Endothelial cell of umbilical vein (primary cell): Measurements from ENCODE around the gene PBXIP1. TPM values are rescaled to one million over a fixed set of nuclear protein-coding genes. Genes with fewer than 3 reads are reported as not detected.

Source experiments
- BruUV-seq: library from RNA; stranded (reverse); fragments of 400-500 nt; replicated peaks from 2 replicates; lab custom pipeline; 2021; lab: Mats Ljungman, UMichigan
- CTCF ChIA-PET: fragments of 300-600, 350-600 bp; sonication (Branson Sonifier 250); formaldehyde crosslinking; loops from one replicate; lab custom pipeline; 2021; ENCODE audit warnings: antibody characterized with exemption, inconsistent platforms; lab: Charles Lee
- POLR2A ChIA-PET: fragments of 300-600, 350-600 bp; sonication (Branson Sonifier 250); formaldehyde crosslinking; loops from one replicate; lab custom pipeline; 2021; ENCODE audit warnings: antibody characterized with exemption, inconsistent platforms; lab: Charles Lee
- DNase-seq: peaks from one replicate; pipeline ENCODE4 v3.0.0-alpha.2; 2011; ENCODE audit warnings: low read depth, low spot score
- FAIRE-seq: peaks from 2 replicates; lab custom pipeline; 2011; peaks lifted over from hg19 to GRCh38; lab: Jason Lieb, UNC
- H2AFZ ChIP-seq: 2 replicates; pipeline ENCODE4 v1.6.0; 2012; ENCODE audit warnings: low read depth, low read length, control low read depth, inconsistent platforms
- H3K27ac ChIP-seq: 2 replicates; pipeline ENCODE4 v1.5.1; 2011; ENCODE audit warnings: low read depth, mild to moderate bottlenecking, control low read depth, low read length, moderate library complexity; ENCODE audit not compliant: insufficient read depth
- H3K27me3 ChIP-seq, 2 experiments: 2 replicates each; pipeline versions ENCODE4 v1.6.0 to v1.6.1; 2011; ENCODE audit warnings: low read length in 2 of 2, mixed read lengths in 1 of 2; ENCODE audit not compliant: control insufficient read depth in 2 of 2, insufficient read depth in 2 of 2
- H3K36me3 ChIP-seq, 2 experiments: 2 replicates in 1 of 2; 3 replicates in 1 of 2; pipeline ENCODE4 v1.5.1; 2011; ENCODE audit warnings: low read length in 2 of 2, mild to moderate bottlenecking in 1 of 2, moderate library complexity in 1 of 2; ENCODE audit not compliant: control insufficient read depth in 2 of 2, insufficient read depth in 2 of 2; ENCODE audit errors: extremely low read depth in 1 of 2
- H3K4me1 ChIP-seq: 3 replicates; pipeline ENCODE4 v1.5.1; 2011; ENCODE audit warnings: mild to moderate bottlenecking, low read length; ENCODE audit not compliant: control insufficient read depth, insufficient read depth; ENCODE audit errors: extremely low read depth
- H3K4me2 ChIP-seq: 2 replicates; pipeline ENCODE4 v1.6.1; 2011; ENCODE audit warnings: low read length, control low read depth, mixed read lengths; ENCODE audit not compliant: insufficient read depth
- H3K4me3 ChIP-seq, 3 experiments: fragments of 200-600 bp in 1 of 3; sonication (generic), shearing (Covaris generic) in 1 of 3; replicated peaks in 1 of 3; 2 replicates each; pipeline ENCODE4 v1.5.1; 2011 to 2016; ENCODE audit warnings: control low read depth in 3 of 3, low read length in 3 of 3, mild to moderate bottlenecking in 2 of 3, inconsistent platforms in 1 of 3, low read depth in 1 of 3, moderate library complexity in 1 of 3; ENCODE audit not compliant: insufficient read depth in 1 of 3
- H3K79me2 ChIP-seq: 2 replicates; pipeline ENCODE4 v1.6.0; 2012; ENCODE audit warnings: low read length, inconsistent platforms; ENCODE audit not compliant: control insufficient read depth, insufficient read depth
- H3K9ac ChIP-seq: replicated peaks from 2 replicates; pipeline ENCODE3; 2011; ENCODE audit warnings: low read length, control low read depth; ENCODE audit not compliant: insufficient read depth; ENCODE audit errors: extremely low read depth
- H3K9me1 ChIP-seq: replicated peaks from 3 replicates; pipeline ENCODE4 v1.6.0; 2011; ENCODE audit warnings: mild to moderate bottlenecking, low read length; ENCODE audit not compliant: control insufficient read depth, insufficient read depth; ENCODE audit errors: extremely low read depth
- H3K9me3 ChIP-seq: replicated peaks from 2 replicates; pipeline ENCODE4 v1.5.1; 2012; ENCODE audit warnings: low read length, inconsistent platforms; ENCODE audit not compliant: control insufficient read depth, insufficient read depth
- H4K20me1 ChIP-seq: replicated peaks from 2 replicates; pipeline ENCODE3; 2011; ENCODE audit warnings: mild to moderate bottlenecking, low read length; ENCODE audit not compliant: control insufficient read depth, insufficient read depth; ENCODE audit errors: extremely low read depth
- EZH2 ChIP-seq: IDR thresholded peaks from 2 replicates; pipeline ENCODE4 v1.6.1; 2012; ENCODE audit warnings: borderline replicate concordance, low read depth, mild to moderate bottlenecking, moderate library complexity, low read length, inconsistent platforms; ENCODE audit not compliant: severe bottlenecking
- FOS ChIP-seq: IDR thresholded peaks from 2 replicates; pipeline ENCODE4 v1.6.1; 2011; ENCODE audit warnings: mild to moderate bottlenecking, low read length, moderate library complexity, borderline replicate concordance; ENCODE audit not compliant: insufficient read depth
- GATA2 ChIP-seq: IDR thresholded peaks from 2 replicates; pipeline ENCODE4 v1.7.0; 2011; ENCODE audit warnings: low read depth, mild to moderate bottlenecking, moderate library complexity, mixed read lengths, low read length; ENCODE audit not compliant: insufficient read length, insufficient read depth
- JUN ChIP-seq: IDR thresholded peaks from 2 replicates; pipeline ENCODE4 v1.6.1; 2011; ENCODE audit warnings: borderline replicate concordance, low read depth; ENCODE audit not compliant: insufficient read length, insufficient read depth
- MYC ChIP-seq: IDR thresholded peaks from one replicate; pipeline ENCODE4 v1.6.1; 2011; ENCODE audit warnings: mild to moderate bottlenecking, low read depth, low read length
- POLR2A ChIP-seq: IDR thresholded peaks from 2 replicates; pipeline ENCODE4 v1.6.1; 2012; ENCODE audit warnings: low read depth, mild to moderate bottlenecking, control low read depth, low read length
- POLR2AphosphoS5 ChIP-seq: IDR thresholded peaks from 2 replicates; pipeline ENCODE4 v1.6.1; 2012; ENCODE audit warnings: low read depth, mild to moderate bottlenecking, control low read depth, low read length, moderate library complexity; ENCODE audit not compliant: insufficient read depth
- dilution Hi-C: fragments of 300-500 bp; cut with MboI; formaldehyde crosslinking; loops from one replicate; pipeline ENCODE4 v1.15.0; 2019; ENCODE audit warnings: low sequenced_read_pairs; ENCODE audit not compliant: extremely low pct_ligation_motif_present
- intact Hi-C: fragments of 100-400 bp; cut with micrococcal nuclease; formaldehyde crosslinking; loops from one replicate; pipeline ENCODE4 v1.10.0; 2022
- polyA plus RNA-seq, 4 experiments: library from polyadenylated mRNA; depleted of rRNA in 3 of 4; stranded (reverse) in 3 of 4; unstranded in 1 of 4; fragments of >200 nt; gene quantifications; 2 replicates each; pipeline versions ENCODE4 v1.2.1 to v1.2.3, GENCODE V29; 2011 to 2012; ENCODE audit warnings: missing spikeins in 1 of 4
- total RNA-seq: library from RNA; stranded (reverse); gene quantifications from 2 replicates; pipeline ENCODE4 v1.2.3, GENCODE V29; 2021
- TF ChIP-seq, protein P1 (sequence below), 2 donors: IDR thresholded peaks; 1 replicate in 1 of 2; 2 replicates in 1 of 2; pipeline ENCODE4 v1.5.1; 2011; ENCODE audit warnings: low read length in 2 of 2, mild to moderate bottlenecking in 2 of 2, moderate library complexity in 2 of 2, control low read depth in 1 of 2, inconsistent platforms in 1 of 2, low read depth in 1 of 2; ENCODE audit not compliant: insufficient read depth in 1 of 2; ENCODE audit errors: extremely low read depth in 1 of 2
- TF ChIP-seq, protein P2 (sequence below): IDR thresholded peaks from 2 replicates; pipeline ENCODE4 v1.6.1; 2011; ENCODE audit not compliant: insufficient read depth, insufficient read length

PBXIP1 gene
- total and polyA plus RNA-seq, 2 donors (not counting 3 experiments of a cell fraction or from before 2014, with no cell fraction given): 49.4 to 54.7 TPM

DNA sequence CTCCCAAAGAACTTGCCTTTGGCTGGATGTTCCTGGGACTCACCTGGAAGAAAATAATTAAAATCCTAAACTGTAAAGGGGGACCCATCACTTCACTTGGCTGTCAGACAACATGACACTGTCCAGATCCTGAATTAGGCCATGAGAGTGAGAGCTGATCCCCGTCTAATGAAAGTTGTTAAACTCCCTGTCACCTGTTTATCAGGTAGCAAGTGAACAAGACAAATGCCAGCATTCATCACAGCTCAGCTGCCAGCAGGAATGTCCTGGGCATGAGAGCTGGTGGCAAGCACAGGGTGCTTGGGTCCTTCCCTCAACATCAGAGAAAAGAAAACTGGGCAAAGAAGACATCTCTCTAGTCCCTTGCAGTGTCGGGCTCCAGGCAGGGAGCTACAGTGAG lies 43.1 kb downstream of the PBXIP1 start:
- ChIA-PET CTCF (interaction anchor here (1.3 to 1.5 kb wide), 2 partner anchors 21 to 33 kb away, joined by 3 to 4 read pairs; no protein-coding TSS in a partner anchor), POLR2A (interaction anchor here (0.7 kb wide), 1 partner anchor 27 kb away, joined by 5 read pairs; no protein-coding TSS in a partner anchor)
- FAIRE-seq (no peak), DNase-seq (no peak)
- Histone ChIP-seq H4K20me1 (no peaks in the 10 kb centered on the region), H3K36me3 (no peaks in the 10 kb centered on the region), H3K9me1 (no peaks in the 10 kb centered on the region), H3K4me3 (no peak overlapping the region), H3K79me2 (no peaks in the 10 kb centered on the region), H2AFZ (no peak overlapping the region), H3K27ac (no peak overlapping the region), H3K4me2 (no peak overlapping the region), H3K9me3 (no peaks in the 10 kb centered on the region), H3K4me1 (no peaks in the 10 kb centered on the region), H3K27me3 (peaks cover 0 to 5% of the 10 kb centered on the region in 2 experiments), H3K9ac (no peak overlapping the region)
- TF ChIP-seq MYC: no peak
- no peak for TF ChIP-seq FOS
- intact Hi-C loops (no loop called here), dilution Hi-C loops (no loop called here)
- BruUV-seq: no TSS peak

DNA sequence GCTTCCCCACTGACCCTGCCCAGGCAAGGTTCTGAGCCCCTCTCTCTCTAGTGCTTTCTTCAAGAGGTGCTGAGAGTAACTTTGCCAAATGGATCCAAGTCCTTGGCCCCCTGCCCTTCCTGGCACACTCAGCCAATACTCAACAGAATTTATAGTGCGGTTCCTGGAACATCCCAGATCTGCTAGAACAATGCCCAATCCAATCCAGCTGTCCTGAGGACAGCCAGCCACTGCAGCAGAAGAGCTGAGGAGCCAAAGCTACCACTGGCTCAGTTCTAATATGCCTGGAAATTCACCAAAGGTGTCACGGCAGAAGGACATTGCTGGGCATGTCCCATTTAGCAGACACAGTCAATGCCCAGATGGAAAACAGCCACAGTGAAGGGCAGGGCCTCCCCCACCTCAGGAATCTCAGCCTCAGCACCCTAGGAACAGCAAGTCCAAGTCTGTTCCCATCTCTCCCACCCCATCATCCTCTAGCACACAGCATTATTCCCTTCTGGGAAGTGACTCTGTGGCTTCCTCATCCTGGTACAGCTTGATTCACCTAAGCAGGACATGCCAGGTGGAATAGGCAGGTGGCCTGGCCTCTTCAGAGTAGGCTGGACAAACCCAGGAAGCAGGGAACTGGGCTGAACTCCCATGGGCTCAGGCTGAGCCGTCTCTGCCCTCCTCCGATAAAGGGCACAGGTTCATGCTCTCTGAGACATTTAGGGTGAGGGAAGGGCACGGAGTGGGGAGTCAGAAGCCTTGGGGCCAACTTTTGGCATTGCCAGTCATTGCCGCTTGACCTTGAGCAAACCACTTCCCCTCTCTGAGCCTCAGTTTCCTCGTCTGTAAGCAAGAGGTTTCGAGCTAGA lies 44.0 kb downstream of the PBXIP1 start:
- intact Hi-C loops: no loop called here
- FAIRE-seq (no peak), DNase-seq (no peak)
- ChIA-PET CTCF (interaction anchor here (1.3 kb wide), 1 partner anchor 34 kb away, joined by 3 read pairs; no protein-coding TSS in a partner anchor), POLR2A (no interaction called here)
- no peaks in the 10 kb centered on the region for H4K20me1 ChIP-seq
- H2AFZ ChIP-seq: no peak overlapping the region
- no peak overlapping the region for H3K27ac ChIP-seq
- no peaks in the 10 kb centered on the region for H3K36me3 ChIP-seq
- H3K4me2 ChIP-seq: no peak overlapping the region
- no peaks in the 10 kb centered on the region for H3K4me1 ChIP-seq
- H3K9me1 ChIP-seq: no peaks in the 10 kb centered on the region
- no peaks in the 10 kb centered on the region for H3K9me3 ChIP-seq
- no peaks in the 10 kb centered on the region for H3K79me2 ChIP-seq
- no peak overlapping the region for H3K9ac ChIP-seq
- dilution Hi-C loops: no loop called here
- BruUV-seq: no TSS peak
- peaks cover 0 to 5% of the 10 kb centered on the region in 2 experiments for H3K27me3 ChIP-seq
- no peak overlapping the region for H3K4me3 ChIP-seq
- TF ChIP-seq POLR2A: no peak
- TF ChIP-seq, protein P1, sequence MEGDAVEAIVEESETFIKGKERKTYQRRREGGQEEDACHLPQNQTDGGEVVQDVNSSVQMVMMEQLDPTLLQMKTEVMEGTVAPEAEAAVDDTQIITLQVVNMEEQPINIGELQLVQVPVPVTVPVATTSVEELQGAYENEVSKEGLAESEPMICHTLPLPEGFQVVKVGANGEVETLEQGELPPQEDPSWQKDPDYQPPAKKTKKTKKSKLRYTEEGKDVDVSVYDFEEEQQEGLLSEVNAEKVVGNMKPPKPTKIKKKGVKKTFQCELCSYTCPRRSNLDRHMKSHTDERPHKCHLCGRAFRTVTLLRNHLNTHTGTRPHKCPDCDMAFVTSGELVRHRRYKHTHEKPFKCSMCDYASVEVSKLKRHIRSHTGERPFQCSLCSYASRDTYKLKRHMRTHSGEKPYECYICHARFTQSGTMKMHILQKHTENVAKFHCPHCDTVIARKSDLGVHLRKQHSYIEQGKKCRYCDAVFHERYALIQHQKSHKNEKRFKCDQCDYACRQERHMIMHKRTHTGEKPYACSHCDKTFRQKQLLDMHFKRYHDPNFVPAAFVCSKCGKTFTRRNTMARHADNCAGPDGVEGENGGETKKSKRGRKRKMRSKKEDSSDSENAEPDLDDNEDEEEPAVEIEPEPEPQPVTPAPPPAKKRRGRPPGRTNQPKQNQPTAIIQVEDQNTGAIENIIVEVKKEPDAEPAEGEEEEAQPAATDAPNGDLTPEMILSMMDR (IDR thresholded peaks at IDR 0.05; ENCODE audit: extremely low read depth in 1 of 2, insufficient read depth in 1 of 2, low read depth in 1 of 2, low read length in 2 of 2): no peak
- TF ChIP-seq, protein P2, sequence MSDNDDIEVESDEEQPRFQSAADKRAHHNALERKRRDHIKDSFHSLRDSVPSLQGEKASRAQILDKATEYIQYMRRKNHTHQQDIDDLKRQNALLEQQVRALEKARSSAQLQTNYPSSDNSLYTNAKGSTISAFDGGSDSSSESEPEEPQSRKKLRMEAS: no peak
- no peak for TF ChIP-seq POLR2AphosphoS5
- no peak for TF ChIP-seq JUN
- TF ChIP-seq MYC: no peak
- no peak for TF ChIP-seq GATA2
- no peak for TF ChIP-seq FOS
- TF ChIP-seq EZH2: no peak
